NCI-H2107 treated with DMSO at 0.1 percent for 48 hours (cell line): ENCODE results near the gene SAMD1.

Experiments used
- DNase-seq: peaks from one replicate; lab custom pipeline; 2025; ENCODE audit not compliant: unreplicated experiment; lab: John Stamatoyannopoulos, UW

Gene SAMD1

DNA sequence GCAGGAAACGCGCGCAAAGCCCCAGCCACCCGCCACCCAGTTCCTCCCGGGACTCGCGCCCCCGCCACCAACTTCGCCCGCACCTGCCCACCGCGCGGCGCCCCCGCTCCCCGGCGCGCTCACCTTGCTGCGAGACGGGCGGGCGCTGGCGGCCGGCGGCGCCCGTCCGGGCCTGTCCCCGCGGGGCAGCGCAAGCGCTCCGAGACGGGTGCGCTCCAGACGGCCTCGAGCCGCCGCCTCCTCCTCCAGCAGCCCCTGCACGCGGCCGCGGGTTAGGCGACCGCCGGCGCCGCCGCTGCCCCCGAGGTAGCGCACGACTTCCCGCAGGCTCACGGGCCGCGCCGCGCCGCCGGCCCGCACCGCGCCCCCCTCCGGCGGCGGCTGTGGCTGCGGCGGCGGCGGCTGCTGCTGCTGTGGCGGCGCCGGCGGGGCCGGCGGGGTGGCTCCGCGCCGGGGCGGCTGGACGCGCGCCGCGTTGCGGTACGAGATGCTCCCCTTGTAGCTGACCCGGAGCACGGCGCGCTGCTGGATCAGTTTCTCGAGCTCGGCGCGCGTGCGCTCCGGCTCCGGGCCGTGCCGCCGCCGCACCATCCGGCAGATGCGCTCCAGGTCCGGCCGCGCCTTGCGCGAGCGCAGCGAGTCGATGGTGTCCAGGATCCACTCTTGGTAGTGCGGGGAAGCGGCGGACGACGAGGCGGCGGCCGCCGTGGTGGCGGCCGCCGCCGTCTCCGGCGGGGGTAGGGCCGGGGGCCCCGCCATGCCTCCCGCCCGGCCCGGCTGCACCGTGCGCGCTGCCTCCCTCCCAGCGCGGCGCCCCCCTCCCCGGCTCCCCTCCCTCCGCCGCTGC, 666 bp downstream of the SAMD1 start:
- DNase-seq = no peak

DNA sequence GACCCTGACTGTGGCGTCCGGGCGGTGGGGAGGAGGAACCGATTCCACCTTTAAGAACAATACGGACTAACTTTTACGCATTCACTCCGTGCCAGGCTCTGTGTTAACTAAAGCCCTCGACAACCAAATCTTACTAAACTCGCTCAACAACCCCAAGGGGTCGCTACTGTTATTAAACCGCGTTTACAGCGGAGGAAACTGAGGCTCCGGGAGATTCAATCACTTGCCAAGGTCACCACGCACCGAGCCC, 1.2 kb downstream of the SAMD1 start:
- no peak for DNase-seq

DNA sequence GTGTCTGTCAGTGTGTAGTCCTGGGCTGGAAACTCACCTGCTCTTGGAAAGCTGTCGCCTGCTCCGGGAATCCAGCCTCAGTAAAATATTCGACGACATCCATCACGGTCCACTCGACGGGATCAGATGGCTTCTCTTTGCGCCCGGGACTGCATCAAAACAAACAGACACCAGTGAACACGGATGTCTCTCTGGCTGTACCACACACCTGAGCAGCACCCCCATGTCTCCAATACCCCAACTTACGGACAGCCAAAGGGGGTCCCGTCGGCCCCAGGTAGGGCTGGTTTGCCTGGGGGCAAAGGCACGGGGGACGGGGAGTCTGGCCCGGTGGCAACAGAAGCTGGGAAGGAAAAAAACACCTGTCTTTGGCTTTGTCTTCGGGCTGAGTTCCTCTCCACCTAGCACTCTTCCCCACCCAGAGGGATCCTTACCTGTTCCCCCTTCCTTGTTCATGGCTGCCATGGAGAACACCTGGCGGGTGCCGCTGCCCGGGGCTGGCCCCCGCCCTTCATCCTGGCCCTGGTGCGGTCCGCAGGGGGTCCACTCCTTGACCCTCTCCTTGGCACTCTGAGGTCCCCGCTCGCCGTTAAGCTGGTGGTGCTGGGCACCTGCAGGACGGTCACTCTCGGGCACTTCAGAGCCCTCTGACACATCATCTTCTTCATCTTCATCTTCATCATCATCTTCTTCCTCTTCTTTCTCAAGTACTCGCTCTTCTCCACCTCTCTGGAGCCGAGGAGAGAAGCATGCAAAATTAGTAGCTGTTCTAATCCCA, 1.7 kb downstream of the SAMD1 start:
- DNase-seq = no peak

DNA sequence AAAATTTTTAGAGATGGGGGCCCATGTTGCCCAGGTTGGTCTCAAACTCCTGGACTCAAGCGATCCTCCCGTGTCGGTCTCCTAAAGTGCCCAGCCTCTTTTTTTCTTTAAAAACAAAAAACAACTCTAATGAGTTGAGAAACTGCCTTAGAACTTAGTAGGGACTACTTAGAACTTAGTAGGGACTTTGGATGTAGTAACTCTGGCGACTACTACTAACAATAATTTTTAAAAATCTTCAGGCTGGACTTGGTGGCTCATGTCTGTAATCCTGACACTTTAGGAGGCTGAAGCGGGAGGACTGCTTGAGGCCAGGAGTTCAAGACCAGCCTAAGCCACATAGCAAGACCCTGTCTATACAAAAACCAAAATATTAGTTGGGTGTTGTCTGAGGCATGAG, 4.5 kb downstream of the SAMD1 start:
- no peak for DNase-seq

DNA sequence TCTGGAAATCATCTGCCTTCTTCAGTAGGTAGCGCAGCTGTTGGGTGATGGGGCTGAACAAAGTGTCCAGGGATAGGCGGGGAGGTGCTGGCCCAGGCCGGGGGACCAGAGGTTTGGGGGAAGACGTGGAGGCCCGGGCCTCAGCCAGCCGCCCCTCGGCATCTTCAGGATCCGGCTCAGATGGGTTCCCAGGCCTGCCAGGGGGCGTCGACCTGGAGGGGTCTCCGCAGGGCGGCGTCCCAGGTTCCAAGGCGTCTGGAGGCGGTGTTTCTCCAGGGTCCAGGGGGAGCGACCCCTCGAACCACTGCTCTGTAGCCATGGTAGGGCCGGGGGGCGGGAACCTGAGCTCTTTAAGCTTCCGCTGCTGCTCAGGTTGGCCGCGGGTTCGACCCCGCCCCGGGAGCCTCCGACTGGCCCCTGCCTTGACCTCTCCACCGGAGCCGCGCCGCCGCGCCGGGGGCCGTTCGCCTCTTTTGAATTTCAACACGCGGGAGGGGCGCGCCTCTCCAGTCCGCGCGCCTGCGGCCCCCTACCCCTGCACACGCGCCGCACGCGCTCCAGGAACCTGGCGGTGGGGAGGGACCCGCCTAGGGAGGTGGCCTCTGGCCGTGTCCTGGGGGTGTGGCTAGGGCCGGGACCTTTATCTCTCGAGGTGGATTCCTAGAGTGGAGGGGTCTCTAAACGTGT, 5.1 kb downstream of the SAMD1 start, which contains the start of gene C19orf67:
TSS of gene C19orf67 (minus strand) at position 475 of the 687 bp plus-strand sequence. CDS start at position 319, 156 bp downstream.
- no peak for DNase-seq

DNA sequence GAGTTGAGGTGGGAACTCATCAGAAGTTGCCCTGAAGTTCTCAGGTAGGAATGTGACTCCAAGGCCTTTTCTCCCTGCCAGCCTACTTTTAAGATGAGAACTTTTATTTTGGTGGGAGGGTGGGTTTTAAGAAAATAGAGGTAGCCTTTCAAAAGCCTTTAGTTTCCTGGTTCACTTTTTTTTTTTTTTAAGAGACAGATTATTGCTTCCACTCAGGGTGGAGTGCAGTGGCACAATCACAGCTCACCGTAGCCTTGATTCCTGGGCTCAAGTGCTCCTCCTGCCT, 7.9 kb downstream of the SAMD1 start:
- no peak for DNase-seq

GRCh38 chr19:14081797-14082674, 8.5 kb downstream of the SAMD1 start:
- DNase-seq = no peak

DNA sequence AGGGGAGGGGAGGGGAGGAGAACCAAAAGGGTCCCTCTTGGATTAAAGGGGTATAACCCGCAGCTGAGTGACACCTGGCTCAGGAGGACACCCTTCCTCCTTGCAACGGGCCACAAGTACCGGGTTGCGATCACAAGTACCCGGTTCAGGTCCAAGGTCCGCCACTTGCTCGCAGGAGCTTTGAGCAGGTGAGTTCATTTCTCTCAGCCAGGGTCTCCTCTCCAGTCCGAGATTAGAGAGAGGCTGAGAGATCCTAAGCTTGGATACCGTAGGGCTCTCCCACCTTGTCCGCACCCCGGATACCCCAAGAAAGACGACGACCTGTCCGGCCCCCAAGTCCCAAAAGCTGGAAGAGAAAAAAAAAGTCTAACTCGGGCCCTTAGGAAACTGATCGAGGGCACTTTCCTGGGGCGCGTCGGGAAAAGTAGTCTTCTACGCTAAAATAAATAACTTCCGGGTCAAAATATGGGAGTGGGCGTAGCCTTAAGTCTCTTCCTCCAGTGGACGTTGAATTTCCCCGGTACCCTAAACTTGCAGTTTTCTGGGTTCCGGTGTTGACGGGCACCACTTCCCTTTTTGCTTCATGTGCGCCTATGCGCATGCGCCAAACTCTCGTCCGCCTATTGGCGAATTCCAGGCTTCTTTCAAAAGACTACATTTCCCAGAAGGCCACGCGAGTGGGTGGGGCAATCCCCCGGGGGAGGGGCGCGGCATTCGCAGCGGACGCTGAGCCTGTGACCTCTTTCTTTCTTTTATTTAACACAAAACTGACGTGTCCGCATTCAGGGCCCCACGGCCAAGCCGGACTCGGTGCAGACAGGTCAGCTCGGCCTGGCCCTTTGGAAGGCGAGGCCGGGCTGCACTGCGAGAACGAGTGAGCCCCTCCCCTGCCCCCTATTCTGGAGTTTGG, 9.4 kb downstream of the SAMD1 start:
- DNase-seq = peak; percentile 96

DNA sequence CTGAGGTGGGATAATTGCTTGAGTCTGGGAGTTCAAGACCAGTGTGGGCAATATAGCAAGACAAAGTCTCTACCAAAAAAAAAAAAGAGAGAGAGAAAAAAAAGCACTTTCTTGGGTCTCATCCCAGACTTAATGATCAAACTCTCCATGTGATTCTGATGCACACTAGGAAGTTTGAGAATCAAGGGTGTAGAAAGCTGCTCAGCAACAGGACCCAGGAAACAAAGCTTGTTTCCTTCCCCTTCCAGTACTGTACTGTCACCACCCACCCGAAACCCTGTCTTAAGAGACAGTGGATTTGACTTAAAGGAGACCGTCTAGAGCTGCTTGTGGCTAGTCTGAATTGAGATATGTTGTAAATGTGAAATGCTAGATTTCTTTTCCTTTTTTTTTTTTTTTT, 12.1 kb downstream of the SAMD1 start:
- DNase-seq = no peak

DNA sequence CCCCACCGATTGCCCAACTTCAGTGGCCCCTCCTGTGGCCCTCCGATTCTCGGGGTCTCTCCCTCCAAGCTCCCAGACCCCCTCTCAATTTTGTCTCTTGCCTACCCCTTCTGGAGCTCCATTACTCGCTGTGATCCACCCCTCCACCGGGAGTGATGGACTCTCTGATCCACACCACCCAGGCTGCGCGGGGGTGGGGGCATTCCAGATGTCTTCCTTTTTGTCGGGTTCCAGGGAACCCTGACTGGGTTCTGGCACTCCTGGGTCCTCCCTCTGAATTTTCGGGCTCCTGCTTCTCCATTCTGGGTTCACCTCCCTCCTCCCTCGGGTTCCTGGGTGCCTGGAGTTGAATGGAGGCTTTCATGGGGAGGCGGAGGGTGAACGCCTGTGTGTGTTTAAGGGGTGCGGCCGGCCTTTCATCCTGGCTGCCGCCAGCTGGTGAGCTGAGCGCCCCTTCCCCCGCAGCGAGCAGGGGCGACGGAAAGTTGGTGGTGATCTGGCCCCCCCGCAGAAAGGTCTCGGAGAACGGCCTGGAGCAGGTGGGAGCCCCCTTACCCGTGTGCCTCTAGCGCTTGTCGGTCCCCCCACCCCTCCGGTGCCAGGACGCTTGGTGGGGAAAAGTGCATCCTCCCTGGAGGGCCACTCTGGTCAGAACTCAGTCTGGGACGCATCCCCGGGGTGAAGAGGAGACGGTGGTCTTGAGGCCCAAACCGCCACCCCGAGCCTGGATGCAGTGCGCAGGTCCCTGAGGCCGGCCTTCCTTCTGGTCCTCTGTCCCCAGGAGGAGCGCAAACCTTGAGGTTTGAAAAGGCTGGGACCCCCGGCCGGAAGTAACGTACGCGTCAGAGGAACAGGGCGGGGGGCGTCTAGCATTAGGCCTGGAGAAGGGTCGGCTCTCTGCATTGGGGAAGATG, 16.4 kb downstream of the SAMD1 start:
- no peak for DNase-seq

- DNase-seq = no peak
Measured at GRCh38 chr19:14073261-14073924, 17.2 kb downstream of the SAMD1 start.

DNA sequence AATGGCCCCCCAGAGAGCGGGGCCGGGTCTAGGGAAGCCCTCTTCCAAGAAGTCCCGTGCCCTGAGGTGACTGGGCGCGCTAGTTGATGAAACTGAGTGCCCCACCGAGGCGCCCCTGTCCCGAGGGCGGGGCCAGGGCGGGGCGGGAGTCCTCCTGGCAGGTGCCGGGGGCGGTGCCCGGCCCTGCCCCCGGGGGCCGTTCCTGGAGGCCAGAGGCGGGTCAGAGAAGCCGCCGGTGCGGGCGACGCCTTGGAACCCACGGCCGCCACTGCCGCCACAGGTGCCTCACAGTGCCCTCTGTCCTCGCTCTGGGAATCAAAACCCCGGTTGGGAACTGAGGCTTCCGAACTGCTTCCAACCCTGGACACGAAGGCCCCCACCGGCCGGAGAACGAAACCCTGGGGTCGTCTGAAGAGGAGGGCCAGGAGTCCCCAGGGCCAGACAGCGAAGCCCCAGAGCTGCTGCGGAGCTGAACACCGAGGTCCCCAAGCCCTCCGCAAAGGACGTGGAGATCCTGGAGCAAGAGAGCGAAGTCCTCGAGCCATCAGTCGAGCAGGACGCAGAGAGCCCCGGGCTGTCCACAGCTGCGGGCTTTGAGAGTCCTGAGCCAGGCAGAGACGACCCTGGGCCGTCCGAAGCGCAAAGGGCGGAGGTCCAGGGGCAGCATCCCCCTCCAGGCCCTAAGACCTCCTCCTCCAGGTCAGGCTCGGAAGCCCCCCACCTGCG, 17.9 kb downstream of the SAMD1 start, which contains the start of gene MISP3:
TSS of gene MISP3 (plus strand) at position 252 of the 726 bp plus-strand sequence. CDS start 524 bp downstream, outside the sequence.
- no peak for DNase-seq

GRCh38 chr19:14070268-14071050, 20.1 kb downstream of the SAMD1 start:
- no peak for DNase-seq

- no peak for DNase-seq
Measured at GRCh38 chr19:14066134-14066533, 24.4 kb downstream of the SAMD1 start.

- DNase-seq = no peak
Measured at GRCh38 chr19:14063105-14063504, 27.4 kb downstream of the SAMD1 start.

DNA sequence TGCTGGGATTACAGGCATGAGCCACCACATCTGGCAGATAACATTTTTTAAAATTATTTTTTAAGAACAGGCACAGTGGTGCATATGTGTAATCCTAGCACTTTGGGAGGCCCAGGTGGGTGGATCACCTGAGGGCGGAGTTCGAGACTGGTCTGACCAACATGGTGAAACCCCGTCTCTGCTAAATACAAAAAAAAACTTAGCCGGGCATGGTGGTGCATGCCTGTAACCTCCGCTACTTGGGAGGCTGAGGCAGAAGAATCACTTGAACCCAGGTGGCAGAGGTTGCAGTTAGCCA, 28.0 kb downstream of the SAMD1 start:
- DNase-seq = no peak
